HEK293 (cell line): ENCODE data around the gene RAB3B.

Source experiments
- GLI4 ChIP-seq: fragments of 450-650 bp; formaldehyde crosslinking; IDR thresholded peaks from 2 replicates; pipeline ENCODE4 v1.5.1; 2016; ENCODE audit warnings: missing biosample characterization, missing genetic modification characterization
- SCRT1 ChIP-seq: fragments of 450-650 bp; formaldehyde crosslinking; IDR thresholded peaks from 2 replicates; pipeline ENCODE4 v1.5.1; 2016; ENCODE audit warnings: missing biosample characterization, missing genetic modification characterization, borderline replicate concordance
- YY1 ChIP-seq: fragments of 450-650 bp; formaldehyde crosslinking; IDR thresholded peaks from 2 replicates; pipeline ENCODE4 v1.5.1; 2018; ENCODE audit warnings: missing biosample characterization, missing genetic modification characterization
- ZNF324 ChIP-seq: fragments of 450-650 bp; formaldehyde crosslinking; IDR thresholded peaks from 2 replicates; pipeline ENCODE4 v1.5.1; 2016; ENCODE audit warnings: missing biosample characterization, missing genetic modification characterization
- ZNF560 ChIP-seq: fragments of 450-650 bp; formaldehyde crosslinking; IDR thresholded peaks from 2 replicates; pipeline ENCODE4 v1.5.1; 2017; ENCODE audit warnings: missing biosample characterization, missing genetic modification characterization, borderline replicate concordance
- ZNF624 ChIP-seq: fragments of 450-650 bp; formaldehyde crosslinking; IDR thresholded peaks from 2 replicates; pipeline ENCODE4 v1.5.1; 2017; ENCODE audit warnings: missing biosample characterization, missing genetic modification characterization
- TF ChIP-seq, protein P1 (sequence below): fragments of 450-650 bp; formaldehyde crosslinking; IDR thresholded peaks from 2 replicates; pipeline ENCODE4 v1.5.1; 2016; ENCODE audit warnings: missing biosample characterization, missing genetic modification characterization
- TF ChIP-seq, protein P2 (sequence below): fragments of 450-650 bp; formaldehyde crosslinking; IDR thresholded peaks from 2 replicates; pipeline ENCODE4 v1.5.1; 2016; ENCODE audit warnings: missing biosample characterization, missing genetic modification characterization
- TF ChIP-seq, protein P3 (sequence below): fragments of 450-650 bp; formaldehyde crosslinking; IDR thresholded peaks from 2 replicates; pipeline ENCODE4 v1.5.1; 2016; ENCODE audit warnings: missing biosample characterization, missing genetic modification characterization
- TF ChIP-seq, protein P4 (sequence below): fragments of 450-650 bp; IDR thresholded peaks from 2 replicates; pipeline ENCODE4 v1.5.1; 2018; ENCODE audit warnings: missing biosample characterization, mild to moderate bottlenecking, missing genetic modification characterization

DNA sequence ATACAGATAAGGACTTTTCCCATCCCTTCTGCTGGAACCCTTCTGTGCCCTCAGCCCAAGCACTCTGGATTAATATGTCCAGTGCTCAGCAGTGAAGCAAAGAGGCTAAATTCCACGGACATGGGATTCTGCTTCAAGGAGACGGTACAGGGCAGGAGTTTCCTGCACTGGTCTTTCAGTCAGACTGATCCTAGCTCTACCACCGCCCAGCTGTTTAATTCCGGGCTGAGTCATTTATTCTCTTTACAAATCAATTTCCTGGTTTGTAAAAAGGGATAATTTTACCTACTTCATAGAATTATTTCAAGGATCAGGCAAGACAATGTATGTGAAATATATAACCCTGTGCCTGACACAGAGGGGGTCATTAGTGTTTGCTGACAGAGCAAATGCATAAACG is 70.4 kb downstream of the RAB3B start:
- TF ChIP-seq, protein P1, sequence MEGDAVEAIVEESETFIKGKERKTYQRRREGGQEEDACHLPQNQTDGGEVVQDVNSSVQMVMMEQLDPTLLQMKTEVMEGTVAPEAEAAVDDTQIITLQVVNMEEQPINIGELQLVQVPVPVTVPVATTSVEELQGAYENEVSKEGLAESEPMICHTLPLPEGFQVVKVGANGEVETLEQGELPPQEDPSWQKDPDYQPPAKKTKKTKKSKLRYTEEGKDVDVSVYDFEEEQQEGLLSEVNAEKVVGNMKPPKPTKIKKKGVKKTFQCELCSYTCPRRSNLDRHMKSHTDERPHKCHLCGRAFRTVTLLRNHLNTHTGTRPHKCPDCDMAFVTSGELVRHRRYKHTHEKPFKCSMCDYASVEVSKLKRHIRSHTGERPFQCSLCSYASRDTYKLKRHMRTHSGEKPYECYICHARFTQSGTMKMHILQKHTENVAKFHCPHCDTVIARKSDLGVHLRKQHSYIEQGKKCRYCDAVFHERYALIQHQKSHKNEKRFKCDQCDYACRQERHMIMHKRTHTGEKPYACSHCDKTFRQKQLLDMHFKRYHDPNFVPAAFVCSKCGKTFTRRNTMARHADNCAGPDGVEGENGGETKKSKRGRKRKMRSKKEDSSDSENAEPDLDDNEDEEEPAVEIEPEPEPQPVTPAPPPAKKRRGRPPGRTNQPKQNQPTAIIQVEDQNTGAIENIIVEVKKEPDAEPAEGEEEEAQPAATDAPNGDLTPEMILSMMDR: no peak
- TF ChIP-seq, protein P2, sequence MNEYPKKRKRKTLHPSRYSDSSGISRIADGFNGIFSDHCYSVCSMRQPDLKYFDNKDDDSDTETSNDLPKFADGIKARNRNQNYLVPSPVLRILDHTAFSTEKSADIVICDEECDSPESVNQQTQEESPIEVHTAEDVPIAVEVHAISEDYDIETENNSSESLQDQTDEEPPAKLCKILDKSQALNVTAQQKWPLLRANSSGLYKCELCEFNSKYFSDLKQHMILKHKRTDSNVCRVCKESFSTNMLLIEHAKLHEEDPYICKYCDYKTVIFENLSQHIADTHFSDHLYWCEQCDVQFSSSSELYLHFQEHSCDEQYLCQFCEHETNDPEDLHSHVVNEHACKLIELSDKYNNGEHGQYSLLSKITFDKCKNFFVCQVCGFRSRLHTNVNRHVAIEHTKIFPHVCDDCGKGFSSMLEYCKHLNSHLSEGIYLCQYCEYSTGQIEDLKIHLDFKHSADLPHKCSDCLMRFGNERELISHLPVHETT (tag by site-specific recombination): no peak
- TF ChIP-seq, protein P3, sequence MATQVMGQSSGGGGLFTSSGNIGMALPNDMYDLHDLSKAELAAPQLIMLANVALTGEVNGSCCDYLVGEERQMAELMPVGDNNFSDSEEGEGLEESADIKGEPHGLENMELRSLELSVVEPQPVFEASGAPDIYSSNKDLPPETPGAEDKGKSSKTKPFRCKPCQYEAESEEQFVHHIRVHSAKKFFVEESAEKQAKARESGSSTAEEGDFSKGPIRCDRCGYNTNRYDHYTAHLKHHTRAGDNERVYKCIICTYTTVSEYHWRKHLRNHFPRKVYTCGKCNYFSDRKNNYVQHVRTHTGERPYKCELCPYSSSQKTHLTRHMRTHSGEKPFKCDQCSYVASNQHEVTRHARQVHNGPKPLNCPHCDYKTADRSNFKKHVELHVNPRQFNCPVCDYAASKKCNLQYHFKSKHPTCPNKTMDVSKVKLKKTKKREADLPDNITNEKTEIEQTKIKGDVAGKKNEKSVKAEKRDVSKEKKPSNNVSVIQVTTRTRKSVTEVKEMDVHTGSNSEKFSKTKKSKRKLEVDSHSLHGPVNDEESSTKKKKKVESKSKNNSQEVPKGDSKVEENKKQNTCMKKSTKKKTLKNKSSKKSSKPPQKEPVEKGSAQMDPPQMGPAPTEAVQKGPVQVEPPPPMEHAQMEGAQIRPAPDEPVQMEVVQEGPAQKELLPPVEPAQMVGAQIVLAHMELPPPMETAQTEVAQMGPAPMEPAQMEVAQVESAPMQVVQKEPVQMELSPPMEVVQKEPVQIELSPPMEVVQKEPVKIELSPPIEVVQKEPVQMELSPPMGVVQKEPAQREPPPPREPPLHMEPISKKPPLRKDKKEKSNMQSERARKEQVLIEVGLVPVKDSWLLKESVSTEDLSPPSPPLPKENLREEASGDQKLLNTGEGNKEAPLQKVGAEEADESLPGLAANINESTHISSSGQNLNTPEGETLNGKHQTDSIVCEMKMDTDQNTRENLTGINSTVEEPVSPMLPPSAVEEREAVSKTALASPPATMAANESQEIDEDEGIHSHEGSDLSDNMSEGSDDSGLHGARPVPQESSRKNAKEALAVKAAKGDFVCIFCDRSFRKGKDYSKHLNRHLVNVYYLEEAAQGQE (tag by site-specific recombination): no peak
- TF ChIP-seq ZNF560 (tag by site-specific recombination) (no peak), YY1 (tag by site-specific recombination) (no peak), ZNF624 (tag by site-specific recombination) (no peak), GLI4 (tag by site-specific recombination) (no peak), SCRT1 (tag by site-specific recombination) (no peak), ZNF324 (tag by site-specific recombination) (no peak)
- TF ChIP-seq, protein P4, sequence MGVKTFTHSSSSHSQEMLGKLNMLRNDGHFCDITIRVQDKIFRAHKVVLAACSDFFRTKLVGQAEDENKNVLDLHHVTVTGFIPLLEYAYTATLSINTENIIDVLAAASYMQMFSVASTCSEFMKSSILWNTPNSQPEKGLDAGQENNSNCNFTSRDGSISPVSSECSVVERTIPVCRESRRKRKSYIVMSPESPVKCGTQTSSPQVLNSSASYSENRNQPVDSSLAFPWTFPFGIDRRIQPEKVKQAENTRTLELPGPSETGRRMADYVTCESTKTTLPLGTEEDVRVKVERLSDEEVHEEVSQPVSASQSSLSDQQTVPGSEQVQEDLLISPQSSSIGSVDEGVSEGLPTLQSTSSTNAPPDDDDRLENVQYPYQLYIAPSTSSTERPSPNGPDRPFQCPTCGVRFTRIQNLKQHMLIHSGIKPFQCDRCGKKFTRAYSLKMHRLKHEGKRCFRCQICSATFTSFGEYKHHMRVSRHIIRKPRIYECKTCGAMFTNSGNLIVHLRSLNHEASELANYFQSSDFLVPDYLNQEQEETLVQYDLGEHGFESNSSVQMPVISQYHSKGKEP: no peak
